Trophoblast cell (in vitro differentiated cells and primary cell): ENCODE results near the gene CDHR1. TPM values are rescaled to one million over a fixed set of nuclear protein-coding genes. Genes with fewer than 3 reads are reported as not detected.
"Not testable (repeated sequence)": the region's sequence is repeated elsewhere in the genome, so short reads cannot be mapped to it uniquely, and the experiment has no call there.

Experiments used
- DNase-seq, 2 donors: peaks; one replicate each; pipeline ENCODE4 v3.0.0-alpha.2; 2016
- H2AFZ ChIP-seq: 2 replicates; pipeline ENCODE4 v1.6.1; 2013; ENCODE audit warnings: low read length, moderate library complexity, mild to moderate bottlenecking; ENCODE audit not compliant: insufficient read depth, poor library complexity
- H2AK5ac ChIP-seq: 2 replicates; pipeline ENCODE4 v1.6.1; 2013; ENCODE audit warnings: mild to moderate bottlenecking, low read length
- H2BK120ac ChIP-seq: 2 replicates; pipeline ENCODE4 v1.6.1; 2013; ENCODE audit warnings: low read length, mild to moderate bottlenecking, moderate library complexity; ENCODE audit not compliant: insufficient read depth, poor library complexity
- H2BK12ac ChIP-seq: 2 replicates; pipeline ENCODE4 v1.6.1; 2013; ENCODE audit warnings: mild to moderate bottlenecking, low read length, moderate library complexity
- H2BK5ac ChIP-seq: 2 replicates; pipeline ENCODE4 v1.6.1; 2013; ENCODE audit warnings: low read length, low read depth, moderate library complexity, mild to moderate bottlenecking; ENCODE audit not compliant: poor library complexity
- H3K14ac ChIP-seq: 2 replicates; pipeline ENCODE4 v1.6.1; 2013; ENCODE audit warnings: mild to moderate bottlenecking, low read length
- H3K18ac ChIP-seq: 2 replicates; pipeline ENCODE4 v1.6.1; 2013; ENCODE audit warnings: mild to moderate bottlenecking, low read length
- H3K23ac ChIP-seq: 2 replicates; pipeline ENCODE4 v1.6.1; 2013; ENCODE audit warnings: low read length
- H3K27ac ChIP-seq: 2 replicates; pipeline ENCODE4 v1.5.1; 2013; ENCODE audit warnings: low read depth, mild to moderate bottlenecking, inconsistent platforms, low read length, moderate library complexity
- H3K27me3 ChIP-seq: 2 replicates; pipeline ENCODE4 v1.6.1; 2013; ENCODE audit warnings: inconsistent platforms, mild to moderate bottlenecking, low read length, moderate library complexity; ENCODE audit not compliant: insufficient read depth
- H3K36me3 ChIP-seq, 2 experiments: 1 replicate in 1 of 2; 2 replicates in 1 of 2; pipeline ENCODE4 v1.6.1; 2013; ENCODE audit warnings: low read length in 2 of 2, mild to moderate bottlenecking in 2 of 2, moderate library complexity in 1 of 2; ENCODE audit not compliant: insufficient read depth in 2 of 2, control insufficient read depth in 1 of 2
- H3K4ac ChIP-seq: 2 replicates; pipeline ENCODE4 v1.6.1; 2013; ENCODE audit warnings: low read depth, mild to moderate bottlenecking, low read length, moderate library complexity
- H3K4me1 ChIP-seq, 2 experiments: 1 replicate in 1 of 2; 2 replicates in 1 of 2; pipeline ENCODE4 v1.6.1; 2013; ENCODE audit warnings: low read length in 2 of 2, mild to moderate bottlenecking in 2 of 2, moderate library complexity in 1 of 2; ENCODE audit not compliant: insufficient read depth in 2 of 2, control insufficient read depth in 1 of 2
- H3K4me2 ChIP-seq: 2 replicates; pipeline ENCODE4 v1.6.1; 2013; ENCODE audit warnings: inconsistent platforms, mild to moderate bottlenecking, low read length, moderate library complexity
- H3K4me3 ChIP-seq: 2 replicates; pipeline ENCODE4 v1.5.1; 2013; ENCODE audit warnings: mild to moderate bottlenecking, low read depth, low read length, inconsistent platforms
- H3K79me1 ChIP-seq: one replicate; pipeline ENCODE4 v1.6.1; 2013; ENCODE audit warnings: low read length
- H3K79me2 ChIP-seq: 2 replicates; pipeline ENCODE4 v1.6.1; 2013; ENCODE audit warnings: low read length, mild to moderate bottlenecking; ENCODE audit not compliant: control insufficient read depth, insufficient read depth, poor library complexity
- H3K9ac ChIP-seq: 2 replicates; pipeline ENCODE4 v1.6.1; 2013; ENCODE audit warnings: mild to moderate bottlenecking, low read length
- H3K9me3 ChIP-seq: 2 replicates; pipeline ENCODE4 v1.6.1; 2013; ENCODE audit warnings: low read depth, mild to moderate bottlenecking, control low read depth, inconsistent platforms, low read length; ENCODE audit not compliant: insufficient read depth
- H4K12ac ChIP-seq: 2 replicates; pipeline ENCODE4 v1.6.1; 2013; ENCODE audit warnings: low read depth, mild to moderate bottlenecking, low read length, moderate library complexity
- H4K8ac ChIP-seq: 2 replicates; pipeline ENCODE4 v1.6.1; 2013; ENCODE audit warnings: low read depth, mild to moderate bottlenecking, low read length, moderate library complexity
- H4K91ac ChIP-seq: one replicate; pipeline ENCODE4 v1.6.1; 2013; ENCODE audit warnings: low read depth, mild to moderate bottlenecking, low read length, moderate library complexity
- WGBS: extraction: QIAGEN DNeasy Blood & Tissue Kit; methylation state at CpG from one replicate; pipeline ENCODE4 v1.1.7; 2013; ENCODE audit warnings: missing lambda C conversion rate; ENCODE audit not compliant: insufficient read length, insufficient coverage; ENCODE audit errors: extremely low coverage; 5-methylcytosine and 5-hydroxymethylcytosine counted together
- polyA plus RNA-seq: library from polyadenylated mRNA; stranded (reverse); fragments of 200-250 nt; gene quantifications from 2 replicates; pipeline ENCODE4 v1.2.3, GENCODE V29; 2013

The CDHR1 gene
- polyA plus RNA-seq = 0.06 and 0.08 TPM in 2 replicates

DNA sequence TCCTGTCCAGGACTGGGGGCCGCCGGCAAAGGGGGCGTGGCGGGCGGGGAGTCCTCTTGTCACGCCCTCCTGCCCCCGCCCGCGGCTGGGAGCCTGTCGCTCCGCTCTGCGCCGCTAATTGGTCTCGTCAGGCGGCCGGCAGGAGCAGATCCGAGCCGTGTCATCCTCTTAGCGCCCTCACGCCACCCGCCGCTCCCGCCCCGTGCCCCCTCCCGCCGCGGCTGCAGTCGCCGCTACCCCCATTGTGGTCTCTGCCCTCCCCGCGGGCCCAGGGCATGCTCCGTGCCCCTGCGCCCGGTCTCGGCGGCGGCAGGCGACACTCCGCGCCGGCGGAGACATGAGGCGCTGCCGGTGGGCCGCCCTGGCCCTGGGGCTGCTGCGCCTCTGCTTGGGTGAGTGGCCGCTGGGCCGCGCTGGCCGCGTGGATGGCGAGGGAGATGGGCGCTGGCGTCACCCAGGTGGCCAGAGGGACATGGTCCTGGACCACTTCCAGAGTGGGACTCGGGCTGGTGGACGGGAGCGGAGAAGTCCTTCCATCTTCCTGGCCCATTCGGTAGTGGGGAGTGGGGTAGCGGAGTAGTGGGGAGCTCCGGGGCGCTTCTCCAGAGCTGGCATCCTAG is at the start of gene CDHR1:
TSS of gene CDHR1 (plus strand) at position 114 of the 620 bp plus-strand sequence. CDS start at position 338, 224 bp downstream.
- Histone ChIP-seq H3K79me1 (no peaks in the 10 kb centered on the region), H3K23ac (no peak within 1 kb of the TSS), H3K4me3 (peak within 1 kb of the TSS; percentile 39), H4K12ac (no peak within 1 kb of the TSS), H2AFZ (no peak within 1 kb of the TSS), H3K18ac (no peak within 1 kb of the TSS), H2BK5ac (no peak within 1 kb of the TSS), H2BK120ac (no peak within 1 kb of the TSS), H3K14ac (no peak within 1 kb of the TSS), H2BK12ac (no peak within 1 kb of the TSS), H4K91ac (no peak within 1 kb of the TSS), H3K4ac (no peak within 1 kb of the TSS), H3K36me3 (no peaks in the 10 kb centered on the region), H4K8ac (no peak within 1 kb of the TSS), H3K4me2 (peak within 1 kb of the TSS; percentile 66), H3K79me2 (no peaks in the 10 kb centered on the region), H2AK5ac (no peak within 1 kb of the TSS), H3K4me1 (peaks cover 3 to 5% of the 10 kb centered on the region in 2 experiments), H3K27me3 (peaks cover 37% of the 10 kb centered on the region), H3K9ac (no peak within 1 kb of the TSS), H3K9me3 (no peaks in the 10 kb centered on the region), H3K27ac (no peak within 1 kb of the TSS)
- WGBS = no CpG with 5 or more reads among the region's 61 CpGs
- peak in 1 of 2 donors; percentile 20 for DNase-seq

DNA sequence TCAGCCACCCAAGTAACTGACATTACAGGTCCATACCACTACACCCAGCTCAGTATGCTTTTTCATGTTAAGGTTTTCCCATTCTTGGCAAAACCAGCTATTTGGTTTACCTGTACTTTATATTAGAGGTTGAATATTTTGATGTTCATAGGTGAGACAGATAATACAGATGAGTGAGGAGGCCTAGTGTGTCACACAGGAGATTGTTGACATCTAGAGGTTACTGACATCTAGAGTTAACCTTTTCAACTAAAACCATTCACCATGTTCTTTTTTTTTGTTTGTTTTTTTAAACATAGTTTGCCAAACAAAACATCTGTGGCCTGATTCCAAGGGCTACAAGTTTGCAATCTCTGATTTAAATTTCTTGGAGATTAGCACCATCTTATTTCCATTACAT is 47.0 kb upstream of the CDHR1 start:
- Histone ChIP-seq H2AK5ac (no peak overlapping the region), H3K36me3 (peaks cover 12 to 27% of the 10 kb centered on the region in 2 experiments), H3K14ac (no peak overlapping the region), H3K4me2 (no peak overlapping the region), H2BK120ac (no peak overlapping the region), H3K18ac (no peak overlapping the region), H4K8ac (no peak overlapping the region), H3K23ac (no peak overlapping the region), H3K27me3 (no peaks in the 10 kb centered on the region), H3K9me3 (no peaks in the 10 kb centered on the region), H3K79me2 (no peaks in the 10 kb centered on the region), H2AFZ (no peak overlapping the region), H2BK12ac (no peak overlapping the region), H3K4me1 (no peaks in the 10 kb centered on the region), H4K12ac (no peak overlapping the region), H4K91ac (no peak overlapping the region), H3K9ac (no peak overlapping the region), H3K79me1 (no peaks in the 10 kb centered on the region), H2BK5ac (no peak overlapping the region), H3K4ac (no peak overlapping the region), H3K27ac (no peak overlapping the region), H3K4me3 (no peak overlapping the region)
- DNase-seq = no peak

GRCh38 chr10:84148006-84148597 is 46.2 kb upstream of the CDHR1 start:
- not testable (repeated sequence) for H3K27me3 ChIP-seq, H3K18ac ChIP-seq, H2BK12ac ChIP-seq, H3K9ac ChIP-seq, H4K91ac ChIP-seq, H4K12ac ChIP-seq, H2BK120ac ChIP-seq, H3K14ac ChIP-seq, H2AK5ac ChIP-seq, H3K23ac ChIP-seq, H3K4me1 ChIP-seq, H3K79me2 ChIP-seq, H3K79me1 ChIP-seq, H3K4me2 ChIP-seq, H4K8ac ChIP-seq, H2AFZ ChIP-seq, H3K27ac ChIP-seq, H2BK5ac ChIP-seq, H3K4ac ChIP-seq, H3K9me3 ChIP-seq, H3K4me3 ChIP-seq
- H3K36me3 ChIP-seq = peaks cover 12 to 27% of the 10 kb centered on the region in 2 experiments
- DNase-seq = peak in 1 of 2 donors; percentile 63
- WGBS = no CpG with 5 or more reads among the region's 9 CpGs

GRCh38 chr10:84149854-84150253 is 44.5 kb upstream of the CDHR1 start:
- Histone ChIP-seq H3K27me3 (no peaks in the 10 kb centered on the region), H2BK120ac (no peak overlapping the region), H3K4me1 (no peaks in the 10 kb centered on the region), H3K4me3 (no peak overlapping the region), H4K91ac (no peak overlapping the region), H2AFZ (no peak overlapping the region), H3K27ac (no peak overlapping the region), H2AK5ac (no peak overlapping the region), H3K79me1 (no peaks in the 10 kb centered on the region), H3K9me3 (no peaks in the 10 kb centered on the region), H3K4ac (no peak overlapping the region), H2BK5ac (no peak overlapping the region), H3K23ac (no peak overlapping the region), H3K4me2 (no peak overlapping the region), H3K36me3 (peaks cover 12 to 24% of the 10 kb centered on the region in 2 experiments), H4K8ac (no peak overlapping the region), H3K14ac (no peak overlapping the region), H3K9ac (no peak overlapping the region), H3K18ac (no peak overlapping the region), H3K79me2 (no peaks in the 10 kb centered on the region), H2BK12ac (no peak overlapping the region), H4K12ac (no peak overlapping the region)
- WGBS = no CpG with 5 or more reads among the region's 2 CpGs
- DNase-seq = no peak
